Testis (tissue), 5 donors: ENCODE measurements around the gene KRI1. TPM values are rescaled to one million over a fixed set of nuclear protein-coding genes. Genes with fewer than 3 reads are reported as not detected.

Source experiments
- DNase-seq: peaks from one replicate; pipeline ENCODE4 v3.0.0-alpha.2; 2019
- H3K27ac ChIP-seq, 2 donors: fragments of 200-600 bp; sonication (generic); one replicate each; pipeline ENCODE4 v1.5.1; 2019
- H3K27me3 ChIP-seq: fragments of 200-600 bp; sonication (generic); one replicate; pipeline ENCODE4 v1.5.1; 2019
- H3K36me3 ChIP-seq: fragments of 200-600 bp; sonication (generic); one replicate; pipeline ENCODE4 v1.5.1; 2017; ENCODE audit warnings: low read depth; ENCODE audit errors: missing control alignments
- H3K4me1 ChIP-seq: fragments of 200-600 bp; sonication (generic); one replicate; pipeline ENCODE4 v1.5.1; 2019
- H3K4me3 ChIP-seq, 2 donors: fragments of 200-600 bp; sonication (generic); one replicate each; pipeline ENCODE4 v1.5.1; 2017 to 2019
- H3K9me3 ChIP-seq: fragments of 200-600 bp; sonication (generic); one replicate; pipeline ENCODE4 v1.5.1; 2017
- POLR2A ChIP-seq: fragments of 450-650 bp; IDR thresholded peaks from one replicate; pipeline ENCODE4 v1.6.1; 2017; ENCODE audit warnings: antibody characterized with exemption, mild to moderate bottlenecking, moderate library complexity
- WGBS, 2 donors: methylation state at CpG; one replicate each; pipeline ENCODE4 v1.1.5; 2018; 5-methylcytosine and 5-hydroxymethylcytosine counted together
- intact Hi-C: fragments of 100-400 bp; cut with DNase I; formaldehyde crosslinking; loops from one replicate; pipeline ENCODE4 v1.15.1; 2023; ENCODE audit warnings: low total_unique reads
- long read RNA-seq, 2 donors: transcript quantifications; one replicate each; lab custom pipeline, GENCODE V29; 2026
- polyA plus RNA-seq: library from polyadenylated mRNA; stranded (reverse); fragments of 350-450 nt; fragmentation: Illumina TruSeq; extraction: RNeasy Lipid Tissue Mini Kit (QIAGEN cat#74804); gene quantifications from one replicate; pipeline ENCODE4 v1.2.3, GENCODE V29; 2014; ENCODE audit warnings: low read depth, low replicate concordance; ENCODE audit not compliant: insufficient read depth
- total RNA-seq, 2 donors: library from RNA; depleted of rRNA; stranded (reverse); fragments of >200 nt; gene quantifications; one replicate each; pipeline ENCODE4 v1.2.3, GENCODE V29; 2016
- TF ChIP-seq, protein P1 (sequence below), 3 experiments: fragments of 450-650 bp in 2 of 3; fragments of 200-600 bp in 1 of 3; sonication (generic) in 1 of 3; IDR thresholded peaks; one replicate each; pipeline ENCODE4 v1.5.1; 2016 to 2019; ENCODE audit warnings: antibody characterized with exemption in 3 of 3, mild to moderate bottlenecking in 2 of 3, moderate library complexity in 1 of 3

Gene KRI1
- 10 to 100 TPM; 33.7 to 34.6 TPM for total RNA-seq
- 48.3 TPM for polyA plus RNA-seq
- long read RNA-seq, donor 1, partial matches to known transcripts = 31 of 41 reads
- long read RNA-seq, donor 1, other reads (novel, unspliced or antisense) = 5 of 41 reads
- long read RNA-seq, donor 2 = 0 reads

GRCh38 chr19:10565567-10566407 is at the start of gene KRI1:
KRI1 (minus strand) TSS chr19:10566010; CDS start chr19:10565999, 11 bp downstream.
- Histone ChIP-seq H3K4me3 (peak within 1 kb of the TSS; percentile 83 to 90), H3K27me3 (no peaks in the 10 kb centered on the region), H3K36me3 (no peaks in the 10 kb centered on the region), H3K9me3 (no peaks in the 10 kb centered on the region), H3K4me1 (peaks cover 22% of the 10 kb centered on the region), H3K27ac (peak within 1 kb of the TSS; percentile 85 to 90)
- WGBS, 2 donors = 1% methylated on average over 52 to 75 of the region's 94 CpGs
- DNase-seq = peak; percentile 98
- intact Hi-C loops = no loop called here
- TF ChIP-seq, protein P1, sequence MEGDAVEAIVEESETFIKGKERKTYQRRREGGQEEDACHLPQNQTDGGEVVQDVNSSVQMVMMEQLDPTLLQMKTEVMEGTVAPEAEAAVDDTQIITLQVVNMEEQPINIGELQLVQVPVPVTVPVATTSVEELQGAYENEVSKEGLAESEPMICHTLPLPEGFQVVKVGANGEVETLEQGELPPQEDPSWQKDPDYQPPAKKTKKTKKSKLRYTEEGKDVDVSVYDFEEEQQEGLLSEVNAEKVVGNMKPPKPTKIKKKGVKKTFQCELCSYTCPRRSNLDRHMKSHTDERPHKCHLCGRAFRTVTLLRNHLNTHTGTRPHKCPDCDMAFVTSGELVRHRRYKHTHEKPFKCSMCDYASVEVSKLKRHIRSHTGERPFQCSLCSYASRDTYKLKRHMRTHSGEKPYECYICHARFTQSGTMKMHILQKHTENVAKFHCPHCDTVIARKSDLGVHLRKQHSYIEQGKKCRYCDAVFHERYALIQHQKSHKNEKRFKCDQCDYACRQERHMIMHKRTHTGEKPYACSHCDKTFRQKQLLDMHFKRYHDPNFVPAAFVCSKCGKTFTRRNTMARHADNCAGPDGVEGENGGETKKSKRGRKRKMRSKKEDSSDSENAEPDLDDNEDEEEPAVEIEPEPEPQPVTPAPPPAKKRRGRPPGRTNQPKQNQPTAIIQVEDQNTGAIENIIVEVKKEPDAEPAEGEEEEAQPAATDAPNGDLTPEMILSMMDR (IDR thresholded peaks at IDR 0.05) = peak in 2 of 3 experiments; percentile 36 to 45
- peak; percentile 65 for TF ChIP-seq POLR2A

- Histone ChIP-seq H3K27me3 (no peaks in the 10 kb centered on the region), H3K9me3 (no peaks in the 10 kb centered on the region), H3K27ac (peak overlapping the region; percentile 59 to 72), H3K4me1 (peaks cover 37% of the 10 kb centered on the region), H3K4me3 (no peak overlapping the region), H3K36me3 (no peaks in the 10 kb centered on the region)
- DNase-seq = peak; percentile 94
- intact Hi-C loops = no loop called here
- TF ChIP-seq, protein P1 (IDR thresholded peaks at IDR 0.05) = no peak
- TF ChIP-seq POLR2A = no peak
- 42 to 53% methylated on average over 9 to 15 of the region's 15 CpGs for WGBS, 2 donors
Measured at GRCh38 chr19:10612499-10613119, 46.8 kb upstream of the KRI1 start.

- DNase-seq = no peak
- H3K36me3 ChIP-seq = no peaks in the 10 kb centered on the region
- no peaks in the 10 kb centered on the region for H3K9me3 ChIP-seq
- no peaks in the 10 kb centered on the region for H3K27me3 ChIP-seq
- WGBS, 2 donors = 60 to 64% methylated on average over 5 of the region's 5 CpGs
- peaks cover 31% of the 10 kb centered on the region for H3K4me1 ChIP-seq
- intact Hi-C loops = no loop called here
- TF ChIP-seq, protein P1 (IDR thresholded peaks at IDR 0.05) = no peak
- peak overlapping the region; percentile 59 to 72 for H3K27ac ChIP-seq
- no peak overlapping the region for H3K4me3 ChIP-seq
Measured at GRCh38 chr19:10611907-10612306, 46.1 kb upstream of the KRI1 start.

DNA sequence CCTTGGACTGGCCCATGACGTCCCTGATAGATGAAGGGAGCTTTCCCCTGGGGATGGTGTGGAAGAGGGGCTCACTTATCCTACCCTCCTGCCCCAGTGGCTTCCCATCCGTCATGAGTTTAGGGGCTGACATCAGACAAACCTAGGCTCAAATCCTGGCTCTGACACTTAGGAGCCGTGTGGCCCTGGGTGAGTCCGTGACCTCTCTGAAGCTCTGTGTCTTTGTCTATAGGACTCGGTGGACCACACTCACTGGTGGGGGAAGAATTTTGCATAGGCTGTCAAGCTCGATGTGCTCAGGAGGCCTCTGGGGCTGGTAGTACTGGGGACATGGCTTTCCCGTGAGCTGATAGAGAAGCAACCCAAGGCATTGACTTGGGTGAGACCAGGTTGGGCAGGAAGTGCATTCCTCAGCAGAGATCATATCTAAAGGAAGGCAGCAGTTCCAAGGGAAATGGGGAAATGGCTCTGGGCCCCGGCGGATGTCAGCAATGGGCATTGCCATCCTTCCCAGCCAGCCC is 38.7 kb upstream of the KRI1 start:
- no peak for DNase-seq
- Histone ChIP-seq H3K27ac (peak overlapping the region; percentile 94 to 95), H3K4me3 (no peak overlapping the region), H3K4me1 (peaks cover 21% of the 10 kb centered on the region), H3K9me3 (no peaks in the 10 kb centered on the region), H3K36me3 (no peaks in the 10 kb centered on the region), H3K27me3 (no peaks in the 10 kb centered on the region)
- intact Hi-C loops = no loop called here
- TF ChIP-seq, protein P1 (IDR thresholded peaks at IDR 0.05) = no peak
- TF ChIP-seq POLR2A = no peak
- 74 to 82% methylated on average over 4 to 9 of the region's 9 CpGs for WGBS, 2 donors
